ENCODE measurements around the gene ZNF324B. TPM values are rescaled to one million over a fixed set of nuclear protein-coding genes. Genes with fewer than 3 reads are reported as not detected.

The ZNF324B gene
- total RNA-seq, 1 experiment from 2014 or later = 7.2 TPM

- POLR2A ChIA-PET = interaction anchor here (1.0 to 1.6 kb wide), 2 partner anchors 45 to 53 kb away, joined by 3 read pairs; partner anchors contain the start of gene ZNF584
- DNase-seq (ENCODE audit: unreplicated experiment) = no peak
- CTCF ChIA-PET = no interaction called here
- H3K9me3 Mint-ChIP-seq (ENCODE audit: unreplicated experiment) = no peaks in the 10 kb centered on the region
- peaks cover 25% of the 10 kb centered on the region for H3K36me3 Mint-ChIP-seq (ENCODE audit: insufficient read depth, unreplicated experiment)
- TF ChIP-seq CTCF (IDR thresholded peaks at IDR 0.05; ENCODE audit: unreplicated experiment) = no peak
- no TSS peak for BruUV-seq (replicated peaks)
- no peak overlapping the region for H3K4me3 Mint-ChIP-seq (ENCODE audit: unreplicated experiment)
- H3K27me3 Mint-ChIP-seq (ENCODE audit: insufficient read depth, unreplicated experiment) = no peaks in the 10 kb centered on the region
- intact Hi-C loops (cut with micrococcal nuclease) = loop anchor here (5.0 kb wide), 1 partner anchor 46 kb away; the partner anchor contains the start of gene ZNF584
- no peak overlapping the region for H3K27ac Mint-ChIP-seq (ENCODE audit: low read depth, unreplicated experiment)
- H3K4me1 Mint-ChIP-seq (ENCODE audit: insufficient read depth, unreplicated experiment) = peaks cover 20% of the 10 kb centered on the region
Measured at GRCh38 chr19:58453743-58454142, 2.3 kb downstream of the ZNF324B start.

- no peaks in the 10 kb centered on the region for H3K9me3 Mint-ChIP-seq (ENCODE audit: unreplicated experiment)
- no peak for TF ChIP-seq CTCF (IDR thresholded peaks at IDR 0.05; ENCODE audit: unreplicated experiment)
- ChIA-PET CTCF (no interaction called here), POLR2A (no interaction called here)
- no peaks in the 10 kb centered on the region for H3K27me3 Mint-ChIP-seq (ENCODE audit: insufficient read depth, unreplicated experiment)
- intact Hi-C loops (cut with micrococcal nuclease) = no loop called here
- no peak for DNase-seq (ENCODE audit: unreplicated experiment)
- no peak overlapping the region for H3K27ac Mint-ChIP-seq (ENCODE audit: low read depth, unreplicated experiment)
- peaks cover 25% of the 10 kb centered on the region for H3K36me3 Mint-ChIP-seq (ENCODE audit: insufficient read depth, unreplicated experiment)
- H3K4me1 Mint-ChIP-seq (ENCODE audit: insufficient read depth, unreplicated experiment) = peaks cover 26% of the 10 kb centered on the region
- H3K4me3 Mint-ChIP-seq (ENCODE audit: unreplicated experiment) = no peak overlapping the region
- BruUV-seq (replicated peaks) = no TSS peak
Measured at GRCh38 chr19:58455306-58455705, 3.9 kb downstream of the ZNF324B start.

GRCh38 chr19:58456111-58456510 lies 4.7 kb downstream of the ZNF324B start:
- DNase-seq (ENCODE audit: unreplicated experiment) = no peak
- Mint-ChIP-seq H3K27me3 (ENCODE audit: insufficient read depth, unreplicated experiment) (no peaks in the 10 kb centered on the region), H3K36me3 (ENCODE audit: insufficient read depth, unreplicated experiment) (peaks cover 28% of the 10 kb centered on the region), H3K4me1 (ENCODE audit: insufficient read depth, unreplicated experiment) (peaks cover 19% of the 10 kb centered on the region), H3K4me3 (ENCODE audit: unreplicated experiment) (no peak overlapping the region), H3K27ac (ENCODE audit: low read depth, unreplicated experiment) (no peak overlapping the region), H3K9me3 (ENCODE audit: unreplicated experiment) (no peaks in the 10 kb centered on the region)
- no TSS peak for BruUV-seq (replicated peaks)
- no peak for TF ChIP-seq CTCF (IDR thresholded peaks at IDR 0.05; ENCODE audit: unreplicated experiment)
- intact Hi-C loops (cut with micrococcal nuclease) = no loop called here
- CTCF ChIA-PET = no interaction called here
- POLR2A ChIA-PET = no interaction called here

- H3K36me3 Mint-ChIP-seq (ENCODE audit: insufficient read depth, unreplicated experiment) = peaks cover 29% of the 10 kb centered on the region
- POLR2A ChIA-PET = interaction anchor here (0.7 to 1.8 kb wide), 5 partner anchors 9 to 97 kb away, joined by 3 to 11 read pairs (median 5); partner anchors contain the start of genes RPS5 and ZNF324B
Measured at GRCh38 chr19:58460039-58460438, 8.6 kb downstream of the ZNF324B start.

More at GRCh38 chr19:58460039-58460438, 8.6 kb downstream of the ZNF324B start:
- no TSS peak for BruUV-seq (replicated peaks)
- Mint-ChIP-seq H3K27ac (ENCODE audit: low read depth, unreplicated experiment) (no peak overlapping the region), H3K27me3 (ENCODE audit: insufficient read depth, unreplicated experiment) (no peaks in the 10 kb centered on the region), H3K4me1 (ENCODE audit: insufficient read depth, unreplicated experiment) (peaks cover 6% of the 10 kb centered on the region), H3K9me3 (ENCODE audit: unreplicated experiment) (no peaks in the 10 kb centered on the region), H3K4me3 (ENCODE audit: unreplicated experiment) (no peak overlapping the region)
- intact Hi-C loops (cut with micrococcal nuclease) = no loop called here
- DNase-seq (ENCODE audit: unreplicated experiment) = peak; percentile 47
- no peak for TF ChIP-seq CTCF (IDR thresholded peaks at IDR 0.05; ENCODE audit: unreplicated experiment)
- CTCF ChIA-PET = interaction anchor here (0.6 to 1.7 kb wide), 7 partner anchors 9 to 116 kb away, joined by 3 to 5 read pairs (median 3); no protein-coding TSS in a partner anchor
